GM20431 (cell line): ENCODE measurements around the gene NFIX.

ENCODE experiments used
- in situ Hi-C: fragments of 300-500 bp; cut with MseI, MboI; formaldehyde crosslinking; loops from one replicate; pipeline ENCODE4 v1.15.0; 2020; ENCODE audit warnings: low sequenced_read_pairs; ENCODE audit not compliant: unreplicated experiment

The NFIX gene

DNA sequence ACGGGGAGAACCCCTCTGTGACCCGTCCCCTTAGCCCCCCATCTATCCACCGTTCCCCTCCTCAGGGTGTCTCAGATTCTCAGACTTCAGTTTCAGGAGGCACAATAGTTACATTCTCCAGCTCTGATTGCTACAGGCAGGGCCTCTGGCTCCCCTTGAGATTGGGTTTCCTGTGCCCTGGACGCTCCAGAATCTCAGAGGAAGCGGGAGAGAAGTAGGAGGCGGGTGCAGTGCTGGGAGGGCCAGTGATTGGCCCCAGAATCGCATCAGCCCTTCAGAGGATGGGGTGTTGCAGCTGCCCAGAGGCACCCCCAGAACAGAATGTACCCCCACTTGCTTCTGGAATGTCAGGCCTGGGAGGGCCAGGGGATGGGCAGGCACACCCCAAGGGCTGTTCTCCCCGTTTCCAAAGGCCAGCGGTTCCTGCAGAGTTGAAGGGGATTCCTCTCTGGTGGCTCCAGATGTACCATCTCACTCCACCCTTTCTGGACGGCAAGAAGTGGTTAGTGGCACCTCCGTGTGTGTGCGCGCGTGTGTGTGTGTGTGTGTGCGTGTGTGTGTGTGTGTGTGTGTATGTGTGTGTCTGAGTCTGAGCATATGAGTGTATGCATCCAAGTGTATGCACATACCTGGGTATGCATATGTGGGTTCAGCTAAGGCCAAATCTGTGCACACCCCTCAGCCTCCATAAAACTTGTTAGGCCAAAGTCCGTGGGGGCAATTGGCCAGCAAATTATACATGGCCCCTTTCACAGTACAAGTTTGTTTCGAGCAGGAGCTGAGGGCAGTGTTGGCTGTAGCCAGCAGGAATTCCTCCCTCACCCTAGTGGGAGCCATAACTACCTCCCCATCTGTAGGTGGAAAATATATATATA lies 71.9 kb downstream of the NFIX start:
- in situ Hi-C loops: no loop called here

DNA sequence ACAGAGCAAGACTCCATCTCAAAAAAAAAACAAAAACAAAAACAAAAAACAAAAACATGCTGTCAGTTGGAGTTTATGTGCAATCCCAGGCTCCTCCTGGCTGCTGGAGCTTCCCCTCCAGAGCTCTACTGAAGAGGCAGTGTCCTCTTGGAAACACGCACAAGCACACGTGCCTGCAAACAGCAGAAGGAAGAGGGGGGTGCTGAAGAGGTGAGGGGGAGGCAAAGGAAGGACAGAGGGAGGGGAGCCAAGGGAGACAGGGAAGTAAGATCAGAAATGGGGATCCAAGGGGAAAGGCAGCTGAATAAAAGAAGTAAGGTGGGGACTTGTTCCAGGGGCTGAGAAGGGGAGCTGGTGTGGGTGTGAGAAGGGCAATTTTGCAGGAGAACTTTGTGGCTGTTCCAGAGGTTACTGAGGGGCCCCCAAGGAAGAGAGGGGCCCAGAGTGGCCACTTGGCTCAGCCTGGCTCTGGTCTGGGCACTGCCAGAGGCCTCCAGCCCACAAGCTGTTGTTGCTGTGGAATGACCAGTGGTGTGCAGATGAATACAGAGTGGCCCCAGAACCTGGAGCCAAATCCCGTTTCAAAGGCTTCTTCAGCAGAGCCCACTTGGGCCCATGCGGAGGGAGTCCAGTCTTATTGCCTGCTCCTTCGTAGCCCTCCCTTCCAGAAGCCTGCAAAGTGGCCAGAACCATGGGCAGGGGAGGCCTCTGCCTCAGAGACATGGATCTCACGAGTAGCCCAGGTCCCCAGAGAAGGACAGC lies 73.0 kb downstream of the NFIX start:
- in situ Hi-C loops: no loop called here

DNA sequence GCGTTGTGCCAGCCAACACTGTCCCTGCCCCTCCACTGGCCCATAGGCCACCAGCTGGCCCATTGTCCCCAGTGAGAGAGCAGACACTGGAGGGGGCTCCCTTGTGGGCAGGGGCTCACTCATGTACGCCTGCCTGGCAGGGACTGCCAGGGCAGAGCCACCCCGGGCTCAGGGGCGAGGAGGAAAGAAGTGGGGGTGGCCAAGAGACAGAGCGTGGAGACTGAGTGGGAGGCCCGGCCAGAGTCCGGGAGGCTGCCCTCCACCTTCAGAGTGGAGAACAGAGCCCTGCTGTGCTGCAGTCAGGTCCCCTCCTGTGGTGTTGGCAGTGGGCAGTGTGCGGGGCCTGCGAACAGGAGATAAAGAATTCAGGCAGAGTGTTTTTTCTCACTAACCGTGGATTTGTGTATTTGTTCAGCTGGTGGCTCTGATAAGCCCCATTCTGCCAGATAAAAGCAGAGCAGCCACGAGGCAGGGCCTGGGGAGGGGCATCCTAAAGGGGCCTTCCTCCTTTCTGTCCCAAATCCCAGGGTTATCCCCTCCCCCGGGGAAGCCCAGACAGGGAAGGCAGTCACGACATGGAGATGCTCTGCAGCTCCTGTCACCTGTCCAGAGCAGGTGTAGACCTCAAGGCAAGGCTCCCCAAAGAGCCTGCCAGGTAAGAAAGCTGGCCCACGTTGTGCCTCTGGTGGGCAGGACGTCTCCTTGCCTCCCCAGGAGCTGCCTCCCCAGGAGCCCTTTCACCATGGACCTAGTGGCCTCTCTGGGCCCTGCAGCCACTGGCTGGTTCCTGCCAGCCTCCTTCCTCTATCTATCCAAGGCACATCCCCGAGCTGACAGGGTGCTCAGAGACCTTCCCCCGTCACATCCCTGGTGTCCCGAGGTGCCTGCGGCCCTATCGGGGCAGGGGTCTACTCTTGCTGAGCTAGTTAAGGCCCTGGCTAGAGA lies 74.4 kb downstream of the NFIX start:
- in situ Hi-C loops: no loop called here

DNA sequence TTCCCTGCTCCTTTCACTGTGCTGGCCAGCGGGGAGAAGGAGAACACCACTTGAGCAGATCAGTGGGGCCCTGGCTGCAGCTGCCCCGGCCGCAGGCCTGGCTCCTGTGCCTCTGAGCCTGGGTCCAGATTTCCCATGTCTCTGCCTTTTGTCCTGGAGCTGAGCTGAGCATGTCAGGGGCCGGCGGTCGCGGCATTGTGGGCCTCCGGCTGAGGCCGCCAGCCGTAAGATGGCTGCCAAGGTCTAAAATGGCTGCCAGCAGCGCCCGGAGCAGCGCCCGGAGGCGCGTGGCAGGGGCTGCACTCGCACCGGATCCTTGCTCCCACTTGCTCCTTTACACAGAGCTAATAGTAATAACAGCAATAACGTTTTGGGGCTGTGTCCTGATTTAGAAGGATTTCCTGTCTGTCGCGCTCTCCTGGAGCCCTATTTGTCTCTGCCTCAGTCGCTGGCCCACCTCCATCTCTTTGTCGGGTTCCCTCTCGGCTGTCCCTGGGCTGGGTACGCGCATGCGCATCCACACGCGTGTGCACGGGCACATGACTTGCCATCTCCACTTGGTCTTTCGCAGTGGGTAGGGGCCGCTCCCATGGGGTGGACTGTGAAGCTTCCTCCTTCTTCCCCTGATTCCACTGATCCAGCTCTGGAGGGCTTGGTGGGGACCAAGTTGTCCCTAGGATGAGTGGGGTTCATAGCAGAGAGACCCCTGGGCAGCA lies 75.3 kb downstream of the NFIX start:
- in situ Hi-C loops: no loop called here

DNA sequence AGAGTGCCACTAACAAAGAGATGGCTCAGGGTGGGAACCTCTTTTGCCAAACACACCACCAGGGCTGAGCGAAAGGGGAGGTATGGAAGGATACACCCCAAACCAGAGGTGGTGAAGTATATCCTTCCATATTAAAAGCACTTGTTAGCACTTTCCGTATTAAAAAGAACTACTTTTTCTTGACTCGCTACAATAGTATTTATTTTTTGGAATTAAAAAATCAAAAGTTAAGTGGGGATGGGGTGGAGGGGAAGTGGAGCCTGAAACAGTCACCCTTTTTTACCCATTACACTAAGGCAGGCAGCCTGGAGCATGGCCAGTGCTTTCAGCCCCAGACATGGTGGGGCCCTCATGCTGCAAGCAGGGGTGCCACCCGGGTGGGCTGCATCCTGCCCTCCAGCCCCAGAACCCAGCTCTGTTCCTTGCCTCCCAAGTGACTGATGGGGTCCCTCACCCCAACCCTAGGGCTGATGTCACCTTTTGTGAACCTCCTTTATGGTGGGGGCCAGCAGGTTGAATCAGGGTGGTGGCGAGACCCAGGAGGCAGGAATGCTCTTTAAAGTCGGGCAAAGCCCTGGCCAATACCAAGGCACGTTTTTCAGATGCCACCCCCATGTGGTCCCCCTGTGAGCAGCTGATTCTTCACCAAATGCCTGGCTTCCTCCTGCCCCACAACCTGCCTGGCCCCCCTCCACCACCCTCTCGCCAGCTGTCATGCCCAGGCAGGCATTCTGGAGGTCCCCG lies 76.3 kb downstream of the NFIX start:
- in situ Hi-C loops: no loop called here

DNA sequence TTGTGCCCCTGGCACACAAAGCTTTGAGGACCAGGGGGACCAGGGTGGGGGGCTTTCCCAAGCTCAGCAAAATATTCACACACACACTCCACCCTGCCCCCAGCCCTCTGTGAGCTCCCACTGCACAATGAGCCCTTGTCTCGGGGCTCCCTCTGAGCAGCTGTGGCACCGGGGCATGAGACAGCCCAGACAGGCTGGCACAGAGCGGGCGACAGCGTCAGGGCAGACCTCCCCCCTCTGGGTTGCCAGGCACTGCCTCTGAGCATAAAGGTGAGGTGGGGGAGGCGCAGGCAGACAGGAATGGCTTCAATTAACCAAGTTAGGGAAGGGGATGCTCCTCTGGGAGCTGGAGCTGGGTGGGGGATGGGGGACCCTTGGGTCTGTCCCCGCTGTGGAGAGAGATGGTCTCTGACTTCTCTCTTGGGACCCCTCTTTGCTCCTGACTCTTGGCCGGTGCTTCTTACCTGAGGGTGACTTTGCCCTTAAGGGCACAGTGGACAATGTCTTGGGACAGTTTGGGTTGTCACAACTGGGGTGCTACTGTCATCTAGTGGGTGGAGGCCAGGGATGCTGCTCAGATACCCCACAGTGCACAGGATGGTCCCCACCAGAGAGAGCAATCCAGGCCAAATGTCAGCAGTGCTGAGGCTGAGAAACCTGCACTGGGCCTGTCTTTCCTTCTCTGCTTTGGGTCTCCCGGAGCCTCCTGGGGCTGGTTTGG lies 77.1 kb downstream of the NFIX start:
- in situ Hi-C loops: no loop called here

DNA sequence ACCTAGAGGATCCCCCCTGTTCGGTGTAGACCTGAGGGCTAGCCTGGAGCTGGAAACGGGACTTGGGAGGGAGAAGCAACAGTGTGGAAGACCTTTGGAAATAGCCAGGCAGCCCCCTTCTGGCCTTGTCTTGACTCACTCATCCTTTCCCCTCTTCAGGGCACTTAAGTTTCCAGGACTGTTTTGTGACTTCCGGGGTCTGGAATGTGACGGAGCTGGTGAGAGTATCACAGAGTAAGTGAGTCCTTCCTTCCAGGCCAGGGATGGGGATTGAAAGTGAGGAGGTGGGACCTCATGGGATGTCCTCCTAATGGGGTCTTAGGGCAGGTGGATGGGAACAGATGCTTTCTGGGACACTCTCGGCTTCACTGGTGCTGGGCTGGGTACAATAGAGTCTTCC lies 78.0 kb downstream of the NFIX start:
- in situ Hi-C loops: no loop called here

DNA sequence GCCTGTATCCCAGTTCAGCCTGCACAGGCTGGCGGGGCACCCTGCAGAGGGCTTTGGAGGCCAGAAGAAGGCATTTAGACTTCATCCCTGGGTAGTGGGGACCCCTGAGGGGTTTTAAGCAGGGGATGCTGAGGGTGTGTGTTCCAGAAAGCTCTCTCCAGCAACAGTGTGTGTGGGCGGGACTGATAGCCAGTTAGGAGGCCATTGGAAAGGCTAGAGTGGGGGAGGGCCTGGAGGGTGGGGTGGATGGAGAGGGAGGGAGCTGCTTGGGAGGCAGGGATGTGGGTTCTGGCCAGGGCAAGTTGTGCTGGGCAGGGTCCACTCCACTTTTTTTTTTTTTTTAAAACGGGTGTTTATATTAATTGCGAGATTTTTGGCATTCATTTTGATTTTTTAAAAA lies 79.1 kb downstream of the NFIX start:
- in situ Hi-C loops: no loop called here

DNA sequence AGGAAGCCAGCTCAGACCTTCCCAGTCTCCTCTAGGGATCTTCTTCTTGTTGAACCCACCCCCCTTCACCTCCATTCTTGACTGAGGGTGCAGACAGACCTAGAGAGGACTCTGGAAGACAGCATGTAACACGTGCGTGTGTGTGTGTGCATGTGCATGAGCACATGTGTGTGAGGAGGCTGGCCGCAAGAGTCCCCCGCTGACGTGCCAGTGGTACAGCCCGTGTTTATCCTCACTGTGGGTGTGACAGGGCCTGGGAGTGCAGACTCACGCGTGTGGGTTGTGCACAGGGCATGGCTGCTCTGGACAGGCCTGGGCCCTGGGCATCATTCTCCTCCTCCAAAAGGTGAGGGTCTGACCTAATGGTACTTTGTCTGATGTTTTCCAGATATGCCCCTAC lies 81.0 kb downstream of the NFIX start:
- in situ Hi-C loops: no loop called here

DNA sequence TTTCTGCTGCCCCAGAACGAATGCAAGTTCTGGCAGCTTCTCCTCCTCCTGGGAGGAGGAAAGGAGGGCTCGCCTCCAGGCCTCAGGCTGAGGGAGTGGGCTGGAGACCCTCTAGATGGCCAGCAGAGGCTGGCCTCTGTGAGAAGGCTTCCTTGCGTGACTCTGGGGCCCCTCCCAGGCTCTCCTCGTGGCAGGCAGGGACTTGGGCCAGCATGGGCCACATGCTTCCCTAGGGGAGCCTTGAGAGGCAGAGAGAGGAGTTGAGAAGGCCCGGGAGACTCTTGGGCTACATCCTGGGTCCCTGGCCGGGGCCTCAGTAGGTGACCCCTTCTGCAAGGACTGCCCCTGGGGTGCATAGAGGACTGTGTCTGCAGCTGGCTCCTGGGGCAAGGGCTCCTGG lies 81.5 kb downstream of the NFIX start:
- in situ Hi-C loops: no loop called here

DNA sequence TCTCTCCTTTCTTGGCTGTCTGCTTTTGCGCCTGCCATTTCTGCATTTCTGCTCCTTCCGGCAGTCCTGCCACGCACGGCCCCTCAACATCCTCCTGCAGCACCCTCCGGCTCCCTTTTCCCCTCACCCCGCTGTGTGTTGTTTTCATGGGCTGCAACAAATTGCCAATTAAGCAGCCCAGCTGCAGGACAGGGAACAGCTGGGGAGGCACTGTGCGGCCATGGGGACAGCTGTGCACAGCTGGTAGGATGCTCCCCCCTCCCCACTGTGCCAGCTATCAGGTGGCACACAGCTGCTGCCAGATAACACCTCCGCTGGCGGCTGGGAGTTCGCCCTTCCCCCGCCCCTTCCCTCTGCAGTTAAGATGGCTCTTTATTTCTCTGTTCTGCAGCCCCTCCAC lies 82.0 kb downstream of the NFIX start:
- in situ Hi-C loops: no loop called here

DNA sequence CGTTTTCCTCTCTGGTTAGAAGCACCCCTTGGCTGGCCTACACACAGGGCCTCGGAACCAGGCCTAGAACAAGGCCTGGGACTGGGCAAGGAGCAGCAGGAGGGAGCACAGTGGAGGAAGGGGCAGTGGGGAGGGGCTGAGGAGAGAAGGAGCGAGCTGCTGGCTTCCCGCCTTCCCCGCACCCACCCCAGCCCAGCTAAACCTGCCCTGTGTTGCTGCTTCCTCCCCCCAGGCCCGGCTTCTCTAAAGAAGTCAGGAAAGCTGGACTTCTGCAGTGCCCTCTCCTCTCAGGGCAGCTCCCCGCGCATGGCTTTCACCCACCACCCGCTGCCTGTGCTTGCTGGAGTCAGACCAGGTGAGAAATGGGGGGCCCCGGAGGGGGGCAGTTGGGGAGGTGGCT lies 83.1 kb downstream of the NFIX start:
- in situ Hi-C loops: no loop called here

DNA sequence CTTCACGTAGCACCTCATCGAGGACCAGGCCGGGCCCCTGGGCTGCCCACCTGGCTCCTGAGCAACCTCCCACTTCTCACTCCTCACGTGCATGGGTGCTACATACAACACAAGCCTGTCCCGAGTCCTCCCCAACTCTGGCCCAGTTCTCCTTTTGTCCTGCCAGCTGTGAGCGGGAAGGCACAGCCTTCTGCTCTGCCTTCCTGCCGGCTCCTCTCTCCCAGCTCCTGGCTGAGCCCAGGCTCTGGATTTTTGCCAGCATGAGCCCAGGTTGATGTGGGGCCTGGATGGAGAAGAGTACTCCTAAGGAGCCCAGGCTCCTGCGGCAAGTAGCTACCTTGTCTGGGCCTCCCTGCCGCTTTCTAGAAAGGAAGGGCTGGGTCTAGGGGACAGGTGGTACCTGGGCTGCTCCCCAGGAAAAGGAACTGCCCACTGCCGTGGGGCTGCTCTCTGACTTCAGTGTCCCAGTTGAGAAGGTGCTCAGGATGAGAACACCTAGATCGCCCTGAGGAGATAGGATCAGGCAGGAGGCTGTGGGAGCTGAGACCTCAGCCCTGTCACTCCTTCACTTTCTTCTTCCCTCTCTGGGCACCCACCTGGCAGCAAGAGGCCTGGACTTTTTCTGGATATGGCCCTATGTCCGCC lies 83.7 kb downstream of the NFIX start:
- in situ Hi-C loops: no loop called here

DNA sequence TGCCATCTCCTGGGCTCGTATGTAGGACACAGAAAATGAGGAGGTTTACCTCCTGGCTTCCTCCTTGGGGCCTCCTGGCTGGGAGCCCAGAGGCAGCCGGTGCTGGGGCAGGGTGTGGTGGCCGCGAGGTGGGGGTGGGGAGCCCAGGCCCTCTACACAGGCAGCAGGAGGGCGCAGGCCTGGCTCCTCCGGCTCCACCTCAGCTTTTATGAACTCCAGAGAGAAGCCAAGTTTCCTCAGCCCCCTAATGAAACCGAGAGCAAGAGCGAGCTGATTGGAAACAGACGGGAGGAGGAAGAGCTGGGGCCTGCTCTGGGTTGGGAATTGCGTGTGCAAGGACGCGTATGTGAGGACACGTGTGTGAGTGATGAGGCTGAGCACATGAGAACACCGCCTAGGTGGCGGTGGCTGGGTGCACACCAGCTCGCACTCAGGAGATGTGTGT lies 84.3 kb downstream of the NFIX start:
- in situ Hi-C loops: no loop called here

DNA sequence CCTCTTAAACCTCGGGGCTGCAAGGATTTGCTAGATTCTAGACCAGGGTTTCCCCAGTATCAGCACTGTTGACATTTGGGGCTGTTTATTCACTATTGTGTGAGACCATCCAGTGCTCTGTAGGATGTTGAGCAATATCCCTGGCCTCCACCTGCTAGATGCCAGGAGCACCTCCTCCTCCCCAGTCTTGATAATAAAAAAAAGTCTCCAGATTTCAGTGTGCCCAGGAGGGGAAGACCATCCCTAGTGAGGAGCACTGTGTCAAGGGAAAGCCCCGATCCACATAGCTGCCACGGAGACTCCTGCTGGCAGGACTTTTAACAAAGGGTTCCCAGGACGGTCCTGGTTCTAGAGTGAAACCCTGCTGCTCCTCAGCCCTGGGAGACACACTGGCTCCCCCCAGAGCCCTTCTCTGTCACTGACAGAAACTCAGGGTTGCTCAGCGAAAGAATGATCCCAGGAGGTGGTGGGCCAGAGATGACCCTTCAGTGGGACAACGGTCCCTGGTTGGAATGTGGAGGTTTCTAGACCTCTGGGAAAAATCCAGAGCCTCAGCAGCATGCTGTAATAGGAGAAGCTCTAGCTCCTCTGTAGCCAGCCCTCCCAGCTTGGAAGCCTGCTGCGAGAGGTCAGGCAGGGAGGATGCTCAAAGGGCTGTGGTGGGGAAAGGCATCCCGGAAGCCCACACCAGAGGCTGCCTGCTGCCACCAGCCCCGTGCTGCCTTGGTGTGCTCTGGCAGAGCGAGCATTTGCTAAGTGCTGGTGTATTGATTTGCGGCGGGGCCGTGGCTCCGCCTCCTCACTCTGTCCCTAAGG lies 87.1 kb downstream of the NFIX start:
- in situ Hi-C loops: loop anchor here (10.0 kb wide), 1 partner anchor 98 kb away; no protein-coding TSS in a partner anchor

DNA sequence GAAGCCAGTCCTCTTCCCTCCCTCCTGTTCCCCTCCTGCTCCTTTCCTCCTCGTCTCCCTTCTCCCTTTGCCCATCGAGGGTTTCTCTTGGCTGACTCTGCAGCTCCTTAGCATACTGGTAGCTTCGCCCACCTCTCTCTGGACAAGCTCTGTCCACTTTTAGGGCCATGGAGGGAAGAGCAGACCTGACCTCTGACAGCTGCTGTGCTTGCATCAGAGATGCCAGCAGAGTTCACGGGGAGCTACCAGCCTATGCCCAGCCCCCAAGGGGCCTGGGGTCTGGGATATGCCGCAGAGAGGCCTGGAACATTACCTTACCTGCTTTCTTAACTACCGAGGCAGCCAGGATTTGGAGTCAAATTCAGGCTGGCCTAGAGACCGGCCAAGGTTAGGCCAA lies 87.7 kb downstream of the NFIX start:
- in situ Hi-C loops: loop anchor here (10.0 kb wide), 1 partner anchor 98 kb away; no protein-coding TSS in a partner anchor

DNA sequence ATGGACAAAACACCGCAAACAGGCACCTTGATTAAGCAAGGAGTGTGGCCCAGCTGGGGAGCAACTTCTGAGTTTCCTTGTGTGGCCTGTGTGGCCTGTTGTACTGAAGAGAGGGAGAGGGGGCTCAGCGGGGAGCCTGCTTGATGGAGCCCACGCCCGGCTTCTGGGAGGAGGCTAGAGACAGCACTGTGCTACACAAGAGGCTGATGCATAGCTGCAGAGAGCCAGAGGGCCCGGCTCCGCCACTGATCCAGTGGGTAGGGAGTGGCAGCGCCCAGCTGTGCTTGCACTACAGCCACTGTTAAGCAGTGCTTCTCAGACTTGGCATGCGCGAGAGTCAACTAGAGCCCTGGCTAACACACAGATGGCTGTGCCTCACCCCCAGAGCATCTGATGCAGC lies 88.4 kb downstream of the NFIX start:
- in situ Hi-C loops: loop anchor here (10.0 kb wide), 1 partner anchor 99 kb away; no protein-coding TSS in a partner anchor
